Sigmoid colon (tissue), 7 donors: Measurements from ENCODE around the gene KIF20B. TPM values are rescaled to one million over a fixed set of nuclear protein-coding genes. Genes with fewer than 3 reads are reported as not detected.

Experiments
- DNase-seq: peaks from one replicate; pipeline ENCODE4 v3.0.0-alpha.2; 2019
- H3K27ac ChIP-seq, 4 donors: fragments of 200-600 bp; sonication (generic); one replicate each; pipeline ENCODE4 v1.5.1; 2016 to 2019; ENCODE audit warnings: mild to moderate bottlenecking in 1 of 4
- H3K27me3 ChIP-seq, 3 donors: fragments of 200-600 bp; sonication (generic); one replicate each; pipeline ENCODE4 v1.5.1; 2019; ENCODE audit warnings: mild to moderate bottlenecking in 1 of 3
- H3K36me3 ChIP-seq, 4 donors: fragments of 200-600 bp; sonication (generic); one replicate each; pipeline ENCODE4 v1.5.1; 2016 to 2019
- H3K4me1 ChIP-seq, 4 donors: fragments of 200-600 bp; sonication (generic); one replicate each; pipeline ENCODE4 v1.5.1; 2017 to 2019
- H3K4me3 ChIP-seq, 4 donors: fragments of 200-600 bp; sonication (generic); one replicate each; pipeline ENCODE4 v1.5.1; 2017 to 2019; ENCODE audit warnings: mild to moderate bottlenecking in 2 of 4, moderate library complexity in 1 of 4
- H3K9me3 ChIP-seq, 4 donors: fragments of 200-600 bp in 3 of 4; sonication (generic) in 3 of 4; one replicate each; pipeline versions ENCODE4 v1.5.1 to v1.6.1; 2013 to 2019
- EP300 ChIP-seq, 4 donors: sonication (generic); formaldehyde crosslinking; IDR thresholded peaks; one replicate each; pipeline ENCODE4 v1.6.1; 2017; ENCODE audit warnings: antibody characterized with exemption in 4 of 4
- POLR2A ChIP-seq, 2 donors: fragments of 450-650 bp; IDR thresholded peaks; one replicate each; pipeline ENCODE4 v1.6.1; 2016; ENCODE audit warnings: antibody characterized with exemption in 2 of 2, mild to moderate bottlenecking in 2 of 2, moderate library complexity in 2 of 2
- POLR2AphosphoS5 ChIP-seq, 4 donors: sonication (generic); formaldehyde crosslinking; IDR thresholded peaks; one replicate each; pipeline ENCODE4 v1.6.1; 2017; ENCODE audit warnings: antibody characterized with exemption in 4 of 4
- WGBS, 2 donors: extraction: QIAGEN DNeasy Blood & Tissue Kit; methylation state at CpG; one replicate each; pipeline ENCODE4 v1.1.7; 2013; 5-methylcytosine and 5-hydroxymethylcytosine counted together
- intact Hi-C: fragments of 100-400 bp; cut with DNase I; formaldehyde crosslinking; loops from one replicate; pipeline ENCODE4 v1.15.1; 2023
- polyA plus RNA-seq, 3 donors: library from polyadenylated mRNA; stranded (reverse); fragments of 200-250 nt; gene quantifications; one replicate each; pipeline ENCODE4 v1.2.3, GENCODE V29; 2013
- total RNA-seq, 4 donors: library from RNA; depleted of rRNA; stranded (reverse); fragments of >200 nt; gene quantifications; one replicate each; pipeline ENCODE4 v1.1.0, GENCODE V29; 2016
- TF ChIP-seq, protein P1 (sequence below), 4 experiments: fragments of 450-650 bp in 3 of 4; fragments of 200-600 bp in 1 of 4; IDR thresholded peaks; one replicate each; pipeline ENCODE4 v1.5.1; 2016 to 2019; ENCODE audit warnings: antibody characterized with exemption in 4 of 4, mild to moderate bottlenecking in 3 of 4, moderate library complexity in 2 of 4
- donor health status: healthy with polysubstance abuse.
- donor health status: Bipolar disorder and iron deficiency.
- donor health status: healthy.

The KIF20B gene
- total and polyA plus RNA-seq, 7 donors = 0.60 to 5.0 (median 2.5) TPM

- TF ChIP-seq EP300 (IDR thresholded peaks at IDR 0.05) (no peak), POLR2AphosphoS5 (IDR thresholded peaks at IDR 0.05) (no peak), POLR2A (IDR thresholded peaks at IDR 0.05) (no peak)
- TF ChIP-seq, protein P1, sequence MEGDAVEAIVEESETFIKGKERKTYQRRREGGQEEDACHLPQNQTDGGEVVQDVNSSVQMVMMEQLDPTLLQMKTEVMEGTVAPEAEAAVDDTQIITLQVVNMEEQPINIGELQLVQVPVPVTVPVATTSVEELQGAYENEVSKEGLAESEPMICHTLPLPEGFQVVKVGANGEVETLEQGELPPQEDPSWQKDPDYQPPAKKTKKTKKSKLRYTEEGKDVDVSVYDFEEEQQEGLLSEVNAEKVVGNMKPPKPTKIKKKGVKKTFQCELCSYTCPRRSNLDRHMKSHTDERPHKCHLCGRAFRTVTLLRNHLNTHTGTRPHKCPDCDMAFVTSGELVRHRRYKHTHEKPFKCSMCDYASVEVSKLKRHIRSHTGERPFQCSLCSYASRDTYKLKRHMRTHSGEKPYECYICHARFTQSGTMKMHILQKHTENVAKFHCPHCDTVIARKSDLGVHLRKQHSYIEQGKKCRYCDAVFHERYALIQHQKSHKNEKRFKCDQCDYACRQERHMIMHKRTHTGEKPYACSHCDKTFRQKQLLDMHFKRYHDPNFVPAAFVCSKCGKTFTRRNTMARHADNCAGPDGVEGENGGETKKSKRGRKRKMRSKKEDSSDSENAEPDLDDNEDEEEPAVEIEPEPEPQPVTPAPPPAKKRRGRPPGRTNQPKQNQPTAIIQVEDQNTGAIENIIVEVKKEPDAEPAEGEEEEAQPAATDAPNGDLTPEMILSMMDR (IDR thresholded peaks at IDR 0.05) = no peak
- intact Hi-C loops = no loop called here
- Histone ChIP-seq H3K4me3 (no peak overlapping the region), H3K4me1 (no peaks in the 10 kb centered on the region), H3K27ac (no peak overlapping the region), H3K36me3 (no peaks in the 10 kb centered on the region), H3K9me3 (no peaks in the 10 kb centered on the region), H3K27me3 (no peaks in the 10 kb centered on the region)
- 74 to 78% methylated on average over 1 of the region's 1 CpG for WGBS, 2 donors
- DNase-seq = no peak
Observed at GRCh38 chr10:89795840-89796239, 94.5 kb downstream of the KIF20B start.

DNA sequence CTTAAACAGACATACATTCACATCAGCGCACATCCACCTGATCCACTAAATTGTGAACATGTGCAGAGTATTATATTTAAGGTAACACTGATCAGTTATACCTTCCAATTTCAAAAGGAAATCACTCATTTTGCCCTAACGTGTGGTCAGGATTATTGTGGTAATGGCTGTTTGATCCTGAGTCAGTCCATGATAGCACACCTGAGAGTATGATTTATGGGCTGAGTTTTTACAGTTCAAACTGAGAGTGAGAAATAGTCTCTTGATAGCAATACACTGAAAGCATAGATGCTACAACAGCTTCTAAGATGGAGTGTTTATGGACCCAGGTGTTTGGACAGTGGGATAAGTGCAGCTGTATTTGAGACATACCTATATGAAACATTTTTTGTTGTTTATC lies 96.7 kb downstream of the KIF20B start:
- intact Hi-C loops = no loop called here
- TF ChIP-seq, protein P1 (IDR thresholded peaks at IDR 0.05) = no peak
- TF ChIP-seq POLR2A (IDR thresholded peaks at IDR 0.05) = no peak
- no peak for TF ChIP-seq POLR2AphosphoS5 (IDR thresholded peaks at IDR 0.05)
- no peak for TF ChIP-seq EP300 (IDR thresholded peaks at IDR 0.05)
- WGBS, 2 donors = 70 to 75% methylated on average over 2 of the region's 2 CpGs

DNA sequence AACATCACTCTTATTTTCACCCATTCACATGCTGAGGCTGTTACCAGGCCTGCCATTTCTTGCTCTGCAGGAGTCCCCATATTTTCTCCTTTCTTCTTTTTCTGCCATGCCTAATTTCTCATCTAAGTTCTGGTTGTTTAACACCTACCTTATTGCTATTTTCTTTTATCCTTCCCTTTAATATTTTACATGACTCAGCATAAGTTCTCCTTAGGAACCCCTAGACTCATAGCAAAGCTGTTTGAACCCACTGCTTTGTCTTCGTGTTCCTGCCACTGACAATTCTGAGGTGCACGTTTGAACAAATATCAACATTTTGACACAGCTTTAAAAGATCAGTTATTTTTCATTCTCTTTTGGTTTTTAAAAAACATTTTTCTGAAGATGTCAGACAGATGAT lies 98.2 kb downstream of the KIF20B start:
- no peak overlapping the region for H3K4me3 ChIP-seq
- 69 to 90% methylated on average over 2 of the region's 2 CpGs for WGBS, 2 donors
- no peaks in the 10 kb centered on the region for H3K27me3 ChIP-seq
- TF ChIP-seq POLR2A (IDR thresholded peaks at IDR 0.05) (no peak), POLR2AphosphoS5 (IDR thresholded peaks at IDR 0.05) (no peak), EP300 (IDR thresholded peaks at IDR 0.05) (no peak)
- TF ChIP-seq, protein P1 (IDR thresholded peaks at IDR 0.05) = no peak
- no peaks in the 10 kb centered on the region for H3K4me1 ChIP-seq
- intact Hi-C loops = no loop called here
- no peak overlapping the region for H3K27ac ChIP-seq
- DNase-seq = no peak
- no peaks in the 10 kb centered on the region for H3K36me3 ChIP-seq
- no peaks in the 10 kb centered on the region for H3K9me3 ChIP-seq

More for the DNA sequence above, 96.7 kb downstream of the KIF20B start:
- Histone ChIP-seq H3K27ac (no peak overlapping the region), H3K4me3 (no peak overlapping the region), H3K4me1 (no peaks in the 10 kb centered on the region), H3K27me3 (no peaks in the 10 kb centered on the region), H3K36me3 (no peaks in the 10 kb centered on the region), H3K9me3 (no peaks in the 10 kb centered on the region)
- no peak for DNase-seq

- H3K27ac ChIP-seq = no peak overlapping the region
- intact Hi-C loops = no loop called here
- H3K4me1 ChIP-seq = no peaks in the 10 kb centered on the region
- WGBS, 2 donors = 68 to 75% methylated on average over 2 of the region's 2 CpGs
- TF ChIP-seq EP300 (IDR thresholded peaks at IDR 0.05) (no peak), POLR2A (IDR thresholded peaks at IDR 0.05) (no peak), POLR2AphosphoS5 (IDR thresholded peaks at IDR 0.05) (no peak)
- TF ChIP-seq, protein P1 (IDR thresholded peaks at IDR 0.05) = no peak
- no peaks in the 10 kb centered on the region for H3K36me3 ChIP-seq
- no peak for DNase-seq
- H3K27me3 ChIP-seq = no peaks in the 10 kb centered on the region
- no peaks in the 10 kb centered on the region for H3K9me3 ChIP-seq
- no peak overlapping the region for H3K4me3 ChIP-seq
Observed at GRCh38 chr10:89805599-89806013, 104.2 kb downstream of the KIF20B start.

GRCh38 chr10:89808842-89809241 lies 107.5 kb downstream of the KIF20B start:
- H3K9me3 ChIP-seq = no peaks in the 10 kb centered on the region
- no peak overlapping the region for H3K27ac ChIP-seq
- intact Hi-C loops = no loop called here
- no peaks in the 10 kb centered on the region for H3K36me3 ChIP-seq
- H3K4me3 ChIP-seq = no peak overlapping the region
- DNase-seq = no peak
- no peaks in the 10 kb centered on the region for H3K4me1 ChIP-seq
- WGBS, 2 donors = 57 to 74% methylated on average over 2 of the region's 2 CpGs
- no peaks in the 10 kb centered on the region for H3K27me3 ChIP-seq
- no peak for TF ChIP-seq POLR2A (IDR thresholded peaks at IDR 0.05)
- no peak for TF ChIP-seq EP300 (IDR thresholded peaks at IDR 0.05)
- TF ChIP-seq, protein P1 (IDR thresholded peaks at IDR 0.05) = no peak
- no peak for TF ChIP-seq POLR2AphosphoS5 (IDR thresholded peaks at IDR 0.05)
